Tibial nerve (tissue), 4 donors: Measurements from ENCODE around the gene SINHCAF.
"Not testable (repeated sequence)": the region's sequence is repeated elsewhere in the genome, so short reads cannot be mapped to it uniquely, and the experiment has no call there.

Source experiments
- CTCF ChIP-seq, 5 experiments: fragments of 200-600 bp in 3 of 5; fragments of 450-650 bp in 2 of 5; sonication (generic) in 3 of 5; IDR thresholded peaks; one replicate each; pipeline ENCODE4 v1.5.1; 2016 to 2019; ENCODE audit warnings: antibody characterized with exemption in 5 of 5, mild to moderate bottlenecking in 3 of 5, moderate library complexity in 2 of 5
- EP300 ChIP-seq, 2 donors: sonication (generic); formaldehyde crosslinking; IDR thresholded peaks; one replicate each; pipeline ENCODE4 v1.6.1; 2017; ENCODE audit warnings: antibody characterized with exemption in 2 of 2, mild to moderate bottlenecking in 1 of 2

GRCh38 chr12:31242418-31242817 lies 83.5 kb downstream of the SINHCAF start:
- TF ChIP-seq CTCF, EP300 (IDR thresholded peaks at IDR 0.05): not testable (repeated sequence)
